Hematopoietic multipotent progenitor cell (in vitro differentiated cells): Measurements from ENCODE around the gene SCAMP3. TPM values are rescaled to one million over a fixed set of nuclear protein-coding genes. Genes with fewer than 3 reads are reported as not detected.
"Not testable (repeated sequence)": the region's sequence is repeated elsewhere in the genome, so short reads cannot be mapped to it uniquely, and the experiment has no call there.

Experiments used
- DNase-seq, 3 donors: peaks; one replicate each; pipeline ENCODE4 v3.0.0-alpha.2; 2011 to 2015; ENCODE audit warnings: low read depth in 2 of 3, low spot score in 2 of 3
- total RNA-seq: library from RNA; depleted of rRNA; stranded (reverse); fragments of >200 nt; gene quantifications from one replicate; pipeline ENCODE4 v1.2.3, GENCODE V29; 2012

Gene SCAMP3
- total RNA-seq: 55.7 TPM

DNA sequence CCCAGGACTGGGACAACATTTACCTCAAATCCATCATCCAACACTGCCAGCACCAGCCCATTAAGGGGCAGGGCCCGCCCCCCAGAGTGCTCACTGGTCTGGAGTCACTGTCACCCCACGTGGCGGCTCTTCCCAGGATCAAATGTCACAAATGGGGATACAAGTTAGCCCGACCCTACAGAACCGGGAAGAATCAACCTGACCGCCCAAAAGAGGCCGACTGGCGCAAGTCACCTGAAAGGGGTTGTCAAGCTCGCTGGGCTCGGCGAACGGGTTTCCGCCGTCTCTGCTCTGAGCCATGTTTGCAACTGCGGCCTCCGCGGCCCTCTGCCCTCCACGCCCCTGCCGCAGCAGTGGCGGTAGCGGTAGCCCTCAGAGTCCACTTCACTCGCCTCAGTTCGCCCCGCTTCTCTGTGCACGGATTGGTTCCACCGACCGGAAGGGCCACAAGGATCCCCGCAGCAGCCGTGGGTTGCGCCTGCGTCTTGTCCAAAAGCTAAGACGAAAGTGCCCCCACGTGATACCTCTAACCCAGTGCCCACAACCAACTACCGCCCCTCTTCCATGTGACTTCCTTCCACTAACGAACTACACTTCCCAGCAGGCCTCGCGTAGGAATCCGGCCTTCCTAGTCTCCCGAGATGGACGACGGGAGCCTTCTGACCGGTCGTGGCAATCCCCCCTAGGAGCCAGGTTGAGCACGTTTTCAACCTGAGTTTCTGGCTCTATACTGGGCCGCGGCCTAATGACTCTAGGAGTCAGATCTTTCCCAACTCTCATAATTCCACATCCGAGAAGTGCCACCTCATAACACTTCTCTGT lies at the start of gene SCAMP3:
SCAMP3 (minus strand) TSS at position 509 of the 822 bp plus-strand sequence; CDS start at position 300, 209 bp downstream.
- peak in 2 of 3 donors; percentile 91 to 93 for DNase-seq

GRCh38 chr1:155309423-155310021 lies 47.4 kb upstream of the SCAMP3 start:
- peak in 2 of 3 donors; percentile 14 to 15 for DNase-seq

DNA sequence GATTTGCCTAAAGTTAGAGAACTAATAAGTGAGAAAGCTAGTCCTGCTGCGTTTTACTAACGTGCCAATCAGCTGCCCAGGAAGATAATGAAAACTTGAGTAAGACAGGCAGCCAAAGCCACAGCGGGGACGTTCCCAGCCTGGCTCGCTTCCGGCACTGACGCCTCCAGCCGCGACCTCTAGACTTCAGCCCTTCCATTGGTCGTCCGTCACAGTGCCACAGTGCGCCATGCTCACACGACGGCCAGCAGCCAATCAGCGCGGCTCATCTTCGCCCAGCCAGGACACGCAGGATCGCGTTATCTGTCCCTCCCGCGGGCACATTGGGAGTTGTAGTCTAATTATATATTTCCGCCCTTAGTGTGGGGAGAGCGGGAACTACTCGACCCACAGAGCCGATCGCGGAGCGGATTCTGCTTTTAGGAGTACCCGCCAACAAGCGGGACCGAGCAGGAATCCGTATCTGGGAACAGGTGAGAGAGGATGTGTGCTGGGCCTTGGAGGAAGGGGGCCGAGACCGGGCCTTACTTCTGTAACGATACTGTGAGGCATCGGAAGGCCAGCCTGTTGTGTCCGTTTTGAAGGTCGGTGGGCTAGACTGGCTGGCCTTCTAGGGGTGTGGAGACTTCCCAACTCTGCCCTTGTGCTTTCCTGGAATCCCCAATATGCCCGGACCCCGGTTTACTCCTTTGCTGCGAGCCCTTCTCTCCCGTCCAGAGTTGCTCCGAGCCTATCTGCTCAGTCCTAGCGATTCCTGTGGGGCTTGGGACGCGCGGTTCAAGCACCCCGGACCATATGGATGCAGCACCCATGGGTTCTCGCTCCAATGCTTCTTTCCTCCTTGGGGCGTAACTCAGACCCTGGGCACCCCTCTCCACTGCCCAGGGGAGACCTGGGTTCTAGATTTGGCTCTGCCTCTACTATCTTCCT lies 46.6 kb upstream of the SCAMP3 start, which contains the start of gene FDPS:
FDPS (plus strand) TSS at position 374 of the 930 bp plus-strand sequence. CDS start 924 bp downstream, outside the sequence.
- peak; percentile 87 to 99 (median 99) for DNase-seq

- DNase-seq: peak in 2 of 3 donors; percentile 55 to 78
Measured at GRCh38 chr1:155307247-155307740, 45.1 kb upstream of the SCAMP3 start.

DNA sequence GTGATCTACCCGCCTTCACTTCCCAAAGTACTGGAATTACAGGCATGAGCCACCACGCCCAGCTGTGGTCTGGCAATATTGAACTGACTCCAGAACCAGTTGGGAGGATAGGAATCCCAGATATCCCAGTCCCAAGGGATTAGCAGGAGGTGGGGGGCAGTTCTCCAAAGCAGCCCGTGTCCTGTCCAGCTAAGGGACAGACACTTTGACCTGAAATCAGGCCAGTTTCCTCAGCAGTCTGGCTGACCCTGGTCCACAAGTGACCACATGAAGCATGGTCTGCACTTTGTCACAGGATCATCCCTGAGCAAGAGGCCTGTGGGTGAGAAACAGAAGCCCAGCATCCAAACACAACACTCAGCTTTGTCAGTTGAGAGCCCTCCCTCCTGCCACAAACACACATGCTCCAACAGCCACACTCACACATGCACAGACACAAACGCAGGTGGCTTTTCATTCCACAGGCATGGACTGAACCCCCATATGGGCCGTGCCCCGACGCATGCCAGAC lies 43.8 kb upstream of the SCAMP3 start:
- DNase-seq: no peak

- no peak for DNase-seq
Measured at GRCh38 chr1:155304558-155305063, 42.5 kb upstream of the SCAMP3 start.

- DNase-seq: no peak
Measured at GRCh38 chr1:155301342-155301841, 39.2 kb upstream of the SCAMP3 start, which contains the start of gene PKLR. Gene PKLR, minus strand, starts transcription at chr1:155301438. Its CDS starts 43 bp downstream, at chr1:155301395.

DNA sequence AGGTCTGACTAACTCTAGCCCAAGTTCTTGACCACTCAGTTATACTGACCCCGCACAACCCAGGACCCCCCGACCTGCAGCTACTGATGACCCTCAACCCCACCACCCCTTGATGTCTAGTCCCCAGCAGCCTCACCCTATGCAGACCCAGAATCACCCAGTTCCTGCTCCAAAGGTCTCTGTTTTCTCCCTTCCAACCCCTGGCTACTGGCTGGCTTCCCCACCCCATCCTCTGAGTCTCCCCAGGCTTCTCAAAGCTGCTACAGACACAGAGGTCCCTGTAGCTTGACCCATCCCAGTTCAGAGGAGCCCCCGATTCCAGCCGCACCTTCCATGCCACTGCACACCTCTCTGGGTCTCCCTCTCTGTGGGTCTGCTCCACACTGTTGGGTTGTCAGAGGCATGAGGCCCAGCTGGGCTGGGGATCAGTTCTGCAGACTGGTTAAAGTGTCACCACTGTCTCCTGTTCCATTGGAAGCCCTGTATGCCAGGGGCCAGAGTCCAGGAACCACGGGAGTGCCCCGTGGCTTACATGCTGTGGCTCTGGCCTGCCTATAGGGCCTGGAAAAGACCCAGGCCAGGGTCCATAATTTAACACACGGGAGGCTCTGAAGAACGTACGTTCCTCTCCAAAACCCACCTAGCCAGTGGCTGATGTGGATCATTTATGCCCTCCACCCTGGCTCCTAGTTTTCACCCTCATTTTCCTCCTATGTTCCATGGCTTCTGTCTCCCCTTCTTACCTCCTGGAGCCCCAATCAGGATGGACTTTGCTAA lies 38.6 kb upstream of the SCAMP3 start:
- no peak for DNase-seq

GRCh38 chr1:155300024-155300423 lies 37.9 kb upstream of the SCAMP3 start:
- DNase-seq: no peak

DNA sequence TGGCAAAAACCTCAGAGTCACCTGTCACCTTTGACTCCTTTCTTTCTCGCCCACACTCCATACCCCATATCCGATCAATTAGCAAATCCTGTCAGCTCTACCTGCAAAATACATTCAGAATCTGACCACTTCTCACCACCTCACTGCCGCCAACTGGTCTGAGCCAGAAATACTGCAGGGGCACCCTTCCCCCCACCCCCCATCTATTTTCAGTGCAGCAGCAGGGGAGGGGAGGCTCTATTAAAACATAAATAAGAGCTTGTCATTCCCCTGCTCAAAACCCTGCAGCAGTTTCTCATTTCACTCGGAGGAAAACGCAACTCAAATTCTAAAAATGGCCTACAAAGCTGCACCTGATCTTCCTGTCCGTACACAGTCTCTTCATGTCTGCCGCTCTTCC lies 35.2 kb upstream of the SCAMP3 start:
- no peak for DNase-seq

- DNase-seq: no peak
Measured at GRCh38 chr1:155296661-155297060, 34.5 kb upstream of the SCAMP3 start.

- no peak for DNase-seq
Measured at GRCh38 chr1:155295942-155296267, 33.7 kb upstream of the SCAMP3 start.

DNA sequence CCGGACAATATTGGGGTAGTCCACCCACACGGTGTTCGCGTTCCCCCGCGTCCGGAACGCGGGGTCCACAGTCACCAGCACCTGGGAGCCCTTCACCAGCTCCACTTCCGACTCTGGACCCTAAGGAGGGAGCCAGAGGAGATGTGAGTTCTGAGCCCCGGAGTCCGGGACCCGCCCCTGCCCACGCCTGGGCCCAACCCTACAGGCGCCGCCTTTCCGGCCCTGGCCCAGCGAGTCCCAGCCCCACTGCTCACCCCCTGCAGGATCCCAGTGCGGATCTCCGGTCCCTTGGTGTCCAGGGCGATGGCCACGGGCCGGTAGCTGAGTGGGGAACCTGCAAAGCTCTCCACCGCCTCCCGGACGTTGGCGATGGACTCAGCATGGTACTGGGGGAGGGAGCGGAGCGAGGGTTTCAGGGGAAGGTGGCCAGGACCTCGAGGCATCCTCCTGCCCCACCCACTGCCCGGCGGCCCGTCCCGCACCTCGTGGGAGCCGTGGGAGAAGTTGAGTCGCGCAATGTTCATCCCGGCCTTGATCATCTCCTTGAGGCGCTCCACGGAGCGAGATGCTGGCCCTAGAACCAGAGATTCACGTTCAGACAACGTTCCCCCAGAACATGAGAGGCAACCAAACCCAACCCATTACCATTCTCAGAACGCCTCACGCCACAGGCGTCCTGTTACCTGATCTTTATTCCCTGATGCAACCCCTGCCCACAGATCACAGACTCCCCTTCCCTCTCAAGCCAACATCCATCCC lies 33.2 kb upstream of the SCAMP3 start:
- peak in 1 of 3 donors; percentile 1 for DNase-seq

DNA sequence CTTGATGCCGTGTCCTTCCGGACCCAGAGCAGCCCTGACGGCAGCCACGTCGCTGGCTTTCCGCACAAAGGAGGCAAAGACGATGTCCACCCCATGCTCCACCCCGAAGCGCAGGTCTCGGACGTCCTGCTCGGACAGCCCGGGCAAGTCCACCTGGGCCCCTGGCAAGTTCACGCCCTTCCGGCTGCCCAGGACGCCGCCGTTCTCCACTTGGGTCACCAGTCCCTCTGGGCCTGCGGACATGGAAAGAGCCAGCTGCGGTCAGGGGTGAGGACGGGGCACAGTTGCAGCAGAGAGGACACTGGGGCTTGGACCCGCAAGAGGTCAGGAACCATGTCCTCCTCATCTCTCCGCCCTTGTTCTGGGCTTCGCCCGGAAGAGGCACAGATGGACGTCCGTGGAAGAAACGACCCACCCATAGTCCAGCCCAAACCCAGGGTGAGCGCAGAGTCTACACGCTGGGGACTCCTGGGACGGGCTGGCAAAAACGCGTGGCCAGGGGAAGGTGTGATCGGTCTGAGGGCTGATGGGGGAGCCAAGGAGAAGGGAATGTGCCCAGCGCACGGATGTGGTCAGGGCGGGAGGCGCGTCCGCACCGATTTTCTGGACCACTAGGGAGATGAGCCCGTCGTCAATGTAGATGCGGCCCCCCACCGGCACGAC lies 32.5 kb upstream of the SCAMP3 start:
- no peak for DNase-seq

DNA sequence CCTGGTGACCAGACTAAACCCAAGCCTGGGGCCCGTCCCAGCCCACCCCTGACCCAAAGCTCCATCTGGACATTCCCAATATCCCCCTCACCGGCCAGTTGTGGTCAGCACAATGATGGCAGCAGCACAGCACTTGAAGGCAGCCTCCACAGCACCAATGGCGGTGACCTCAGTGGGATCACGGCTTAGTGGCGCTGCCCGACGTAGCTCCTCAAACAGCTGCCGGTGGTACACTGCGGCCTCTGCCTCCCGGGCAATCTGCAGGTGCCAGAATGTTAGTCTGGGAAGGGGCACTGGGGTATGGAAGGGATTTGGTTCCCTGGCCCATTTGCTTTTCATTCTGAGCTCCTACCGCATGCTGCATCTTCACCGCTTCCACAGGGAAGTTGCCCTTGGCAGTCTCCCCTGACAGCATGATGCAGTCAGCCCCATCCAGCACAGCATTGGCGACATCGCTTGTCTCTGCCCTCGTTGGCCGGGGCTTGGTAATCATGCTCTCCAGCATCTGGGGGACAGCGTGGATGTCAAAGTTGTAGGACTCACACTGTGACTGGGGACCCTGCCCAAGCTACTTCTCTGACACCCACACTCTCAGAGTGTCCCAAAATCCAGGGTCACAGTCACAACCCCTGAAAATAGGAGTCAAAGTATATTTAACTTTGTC lies 31.1 kb upstream of the SCAMP3 start:
- DNase-seq: no peak

DNA sequence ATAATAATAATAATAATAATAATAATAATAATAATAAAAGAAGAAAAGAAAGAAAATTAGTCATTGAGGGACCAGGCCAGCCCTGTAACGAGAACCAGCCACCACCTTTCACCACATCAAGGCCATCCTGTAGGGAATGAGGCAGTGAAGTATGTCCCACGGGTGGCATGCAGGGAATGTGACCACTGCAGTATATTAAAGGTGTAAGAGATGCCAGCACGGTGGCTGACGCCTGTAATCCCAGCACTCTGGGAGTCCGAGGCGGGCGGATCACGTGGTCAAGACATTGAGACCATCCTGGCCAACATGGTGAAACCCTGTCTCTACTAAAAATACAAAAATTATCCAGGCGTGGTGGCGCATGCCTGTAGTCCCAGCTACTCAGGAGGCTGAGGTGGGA lies 28.8 kb upstream of the SCAMP3 start:
- not testable (repeated sequence) for DNase-seq

DNA sequence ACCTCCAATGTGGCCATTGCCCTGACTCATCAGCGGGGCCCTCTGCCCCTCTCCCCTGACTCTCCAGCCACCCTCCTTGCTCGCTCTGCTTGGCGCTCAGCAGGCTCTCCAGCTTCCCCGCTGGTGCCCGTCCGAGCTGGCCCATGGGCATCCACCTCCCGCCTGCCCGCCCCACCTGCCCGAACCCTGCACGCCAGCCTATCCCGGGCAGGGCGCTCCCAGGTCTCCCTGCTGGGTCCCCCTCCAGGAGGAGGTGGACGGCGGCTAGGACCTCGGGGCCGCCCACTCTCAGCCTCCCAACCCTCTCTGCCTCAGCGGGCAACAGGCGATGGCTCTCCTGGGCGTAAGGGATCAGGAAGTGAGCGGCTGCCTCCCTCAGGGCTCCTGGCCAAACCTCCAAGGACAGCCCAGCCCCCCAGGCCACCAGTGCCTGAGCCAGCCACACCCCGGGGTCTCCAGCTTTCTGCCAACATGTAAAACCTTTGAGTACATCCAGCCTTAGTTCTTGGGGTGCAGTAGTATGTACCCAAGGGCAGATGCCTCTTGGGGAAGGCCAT lies 25.9 kb upstream of the SCAMP3 start:
- no peak for DNase-seq
